H1 (cell line): Measurements from ENCODE around the gene UNC13D. TPM values are rescaled to one million over a fixed set of nuclear protein-coding genes. Genes with fewer than 3 reads are reported as not detected.

Experiments
- BACH1 ChIP-seq: IDR thresholded peaks from 2 replicates; pipeline ENCODE4 v1.6.1; 2012; ENCODE audit warnings: low read length, improper control_type of control experiment
- CREB1 ChIP-seq: IDR thresholded peaks from 2 replicates; pipeline ENCODE4 v1.6.1; 2012; ENCODE audit warnings: inconsistent platforms
- CTBP2 ChIP-seq: IDR thresholded peaks from 2 replicates; pipeline ENCODE4 v1.7.0; 2011; ENCODE audit warnings: borderline replicate concordance, mild to moderate bottlenecking, moderate library complexity, mixed read lengths, low read length; ENCODE audit not compliant: insufficient read depth, insufficient read length
- KDM1A ChIP-seq: fragments of 200-600, 300-600 bp; sonication (generic); IDR thresholded peaks from 2 replicates; pipeline ENCODE4 v1.7.1; 2016; ENCODE audit warnings: mild to moderate bottlenecking, low read length, borderline replicate concordance
- MAFK ChIP-seq: IDR thresholded peaks from 2 replicates; pipeline ENCODE4 v1.6.1; 2012; ENCODE audit warnings: low read depth, mild to moderate bottlenecking, improper control_type of control experiment, low read length
- PHF8 ChIP-seq: fragments of 200-600 bp; sonication (generic); conservative IDR thresholded peaks from 2 replicates; pipeline ENCODE4 v1.7.1; 2012; ENCODE audit warnings: low read depth, mild to moderate bottlenecking, inconsistent platforms, low read length, moderate library complexity
- POLR2AphosphoS5 ChIP-seq: IDR thresholded peaks from 2 replicates; pipeline ENCODE4 v1.6.1; 2011; ENCODE audit warnings: low read depth, low read length
- SIRT6 ChIP-seq: IDR thresholded peaks from one replicate; pipeline ENCODE4 v1.7.1; 2012; ENCODE audit warnings: low read length, inconsistent platforms
- SP2 ChIP-seq: IDR thresholded peaks from 2 replicates; pipeline ENCODE4 v1.6.1; 2012; ENCODE audit warnings: mild to moderate bottlenecking, low read length, inconsistent platforms
- TBP ChIP-seq: IDR thresholded peaks from 2 replicates; pipeline ENCODE4 v1.6.1; 2011; ENCODE audit warnings: low read depth, low read length, improper control_type of control experiment
- polyA plus RNA-seq, 7 experiments: library from polyadenylated mRNA; depleted of rRNA in 3 of 7; stranded (reverse) in 5 of 7; unstranded in 2 of 7; fragments of >200 nt in 5 of 7; fragments of 200-250 nt in 2 of 7; gene quantifications; 1 replicate in 5 of 7; 2 replicates in 1 of 7; 4 replicates in 1 of 7; pipeline versions ENCODE4 v1.2.1 to v1.2.3, GENCODE V29; 2011 to 2013; ENCODE audit warnings: missing spikeins in 2 of 7, mixed read lengths in 2 of 7
- total RNA-seq: library from RNA; stranded (reverse); fragmentation: NEBNext Ultra II Directional; extraction: Animal tissue kit (Norgen Biotek cat#: 25700); gene quantifications from 2 replicates; pipeline ENCODE4 v1.2.1, GENCODE V29; 2021
- TF ChIP-seq, protein P1 (sequence below): IDR thresholded peaks from 2 replicates; pipeline ENCODE4 v1.6.1; 2011; ENCODE audit warnings: low read length, improper control_type of control experiment
- TF ChIP-seq, protein P2 (sequence below): IDR thresholded peaks from 2 replicates; pipeline ENCODE4 v1.6.1; 2011; ENCODE audit warnings: low read depth, mild to moderate bottlenecking, low read length; ENCODE audit not compliant: insufficient read depth

Gene UNC13D
- total and polyA plus RNA-seq, 2 of the 8 experiments (the other 6 are each of a cell fraction or from before 2014, with no cell fraction given): 3.6 to 8.4 TPM

DNA sequence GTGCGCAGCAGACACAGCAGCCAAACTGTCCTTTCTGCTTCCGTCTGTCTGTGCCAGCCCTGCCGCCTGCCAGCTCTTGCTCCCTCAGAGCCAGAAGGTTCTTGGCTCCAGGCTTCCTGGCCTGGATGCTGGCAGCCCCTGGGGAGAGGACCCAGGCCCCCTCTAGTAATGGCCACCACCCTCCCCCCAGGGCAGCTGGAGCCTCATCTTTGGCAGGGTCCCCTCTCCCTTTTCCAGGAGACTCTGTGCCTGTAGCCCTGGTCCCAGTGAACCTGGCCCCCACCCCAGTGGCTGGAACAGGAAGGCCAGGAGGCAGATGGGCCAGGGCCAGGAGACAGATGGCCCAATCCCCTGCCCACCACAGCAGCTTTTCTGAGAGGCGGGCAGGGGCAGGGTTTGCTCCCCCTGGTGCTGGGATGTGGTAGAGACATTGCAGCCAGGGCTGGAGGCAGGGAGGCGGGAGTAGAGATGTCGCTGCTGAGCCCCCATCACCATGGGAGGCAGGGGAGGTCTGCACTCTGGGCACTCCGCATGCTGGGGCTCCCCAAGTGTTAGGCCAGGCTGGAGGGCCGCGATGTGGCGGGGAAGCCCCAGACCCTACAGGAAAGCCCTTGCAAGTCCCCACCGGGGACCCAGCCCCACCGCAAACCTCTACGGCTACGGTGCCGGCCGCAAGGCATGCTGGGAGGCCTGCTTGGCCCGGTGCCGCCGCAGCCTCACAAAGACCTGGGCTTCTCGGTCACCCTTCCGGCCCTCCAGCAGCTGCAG lies 16.7 kb downstream of the UNC13D start (continued):
- TF ChIP-seq PHF8 (peak; percentile 57; the same call in 1 of the 2 replicates), SIRT6 (no peak), CTBP2 (peak; percentile 77), SP2 (no peak), BACH1 (no peak), MAFK (no peak), KDM1A (no peak), TBP (no peak), CREB1 (peak; percentile 37; the same call in 1 of the 2 replicates), POLR2AphosphoS5 (no peak; the same call in 1 of the 2 replicates)
- TF ChIP-seq, protein P1, sequence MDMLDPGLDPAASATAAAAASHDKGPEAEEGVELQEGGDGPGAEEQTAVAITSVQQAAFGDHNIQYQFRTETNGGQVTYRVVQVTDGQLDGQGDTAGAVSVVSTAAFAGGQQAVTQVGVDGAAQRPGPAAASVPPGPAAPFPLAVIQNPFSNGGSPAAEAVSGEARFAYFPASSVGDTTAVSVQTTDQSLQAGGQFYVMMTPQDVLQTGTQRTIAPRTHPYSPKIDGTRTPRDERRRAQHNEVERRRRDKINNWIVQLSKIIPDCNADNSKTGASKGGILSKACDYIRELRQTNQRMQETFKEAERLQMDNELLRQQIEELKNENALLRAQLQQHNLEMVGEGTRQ: no peak
- TF ChIP-seq, protein P2, sequence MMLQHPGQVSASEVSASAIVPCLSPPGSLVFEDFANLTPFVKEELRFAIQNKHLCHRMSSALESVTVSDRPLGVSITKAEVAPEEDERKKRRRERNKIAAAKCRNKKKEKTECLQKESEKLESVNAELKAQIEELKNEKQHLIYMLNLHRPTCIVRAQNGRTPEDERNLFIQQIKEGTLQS: 0 out of 2 replicates have a peak, but pooled peaks have one; percentile 15
